Transverse colon (tissue), 4 donors: Measurements from ENCODE around the gene SP7.

Experiments
- CTCF ChIP-seq, 5 experiments: fragments of 200-600 bp in 3 of 5; fragments of 450-650 bp in 2 of 5; sonication (generic) in 3 of 5; IDR thresholded peaks; 1 replicate in 2 of 5; 2 replicates in 3 of 5; pipeline ENCODE4 v1.5.1; 2016 to 2017; ENCODE audit warnings: antibody characterized with exemption in 5 of 5, inconsistent platforms in 3 of 5, mild to moderate bottlenecking in 2 of 5, moderate library complexity in 1 of 5
- POLR2A ChIP-seq: fragments of 450-650 bp; IDR thresholded peaks from one replicate; pipeline ENCODE4 v1.6.1; 2016; ENCODE audit warnings: antibody characterized with exemption, mild to moderate bottlenecking, moderate library complexity
- POLR2AphosphoS5 ChIP-seq, 3 donors: sonication (generic); formaldehyde crosslinking; IDR thresholded peaks; one replicate each; pipeline ENCODE4 v1.6.1; 2016; ENCODE audit warnings: antibody characterized with exemption in 3 of 3

- TF ChIP-seq CTCF (IDR thresholded peaks at IDR 0.05) (no peak), POLR2A (no peak), POLR2AphosphoS5 (IDR thresholded peaks at IDR 0.05) (no peak)
These were observed 1.3 kb downstream of the SP7 start for GRCh38 chr12:53334822-53335221.
